PC-3 (cell line): ENCODE data around the gene CELA3A.
"Not testable (repeated sequence)": the region's sequence is repeated elsewhere in the genome, so short reads cannot be mapped to it uniquely, and the experiment has no call there.

Experiments used
- EZH2 ChIP-seq: fragments of 300-600 bp; sonication (generic); IDR thresholded peaks from one replicate; pipeline ENCODE4 v1.6.1; 2017; ENCODE audit warnings: antibody characterized with exemption, mild to moderate bottlenecking, low read length; ENCODE audit not compliant: unreplicated experiment
- TF ChIP-seq, protein P1 (sequence below): fragments of 300-600 bp; sonication (generic); conservative IDR thresholded peaks from 2 replicates; pipeline ENCODE4 v1.5.1; 2017; ENCODE audit warnings: antibody characterized with exemption, low read depth, mild to moderate bottlenecking, low read length

GRCh38 chr1:21989672-21990393, 11.6 kb upstream of the CELA3A start:
- TF ChIP-seq, protein P1, sequence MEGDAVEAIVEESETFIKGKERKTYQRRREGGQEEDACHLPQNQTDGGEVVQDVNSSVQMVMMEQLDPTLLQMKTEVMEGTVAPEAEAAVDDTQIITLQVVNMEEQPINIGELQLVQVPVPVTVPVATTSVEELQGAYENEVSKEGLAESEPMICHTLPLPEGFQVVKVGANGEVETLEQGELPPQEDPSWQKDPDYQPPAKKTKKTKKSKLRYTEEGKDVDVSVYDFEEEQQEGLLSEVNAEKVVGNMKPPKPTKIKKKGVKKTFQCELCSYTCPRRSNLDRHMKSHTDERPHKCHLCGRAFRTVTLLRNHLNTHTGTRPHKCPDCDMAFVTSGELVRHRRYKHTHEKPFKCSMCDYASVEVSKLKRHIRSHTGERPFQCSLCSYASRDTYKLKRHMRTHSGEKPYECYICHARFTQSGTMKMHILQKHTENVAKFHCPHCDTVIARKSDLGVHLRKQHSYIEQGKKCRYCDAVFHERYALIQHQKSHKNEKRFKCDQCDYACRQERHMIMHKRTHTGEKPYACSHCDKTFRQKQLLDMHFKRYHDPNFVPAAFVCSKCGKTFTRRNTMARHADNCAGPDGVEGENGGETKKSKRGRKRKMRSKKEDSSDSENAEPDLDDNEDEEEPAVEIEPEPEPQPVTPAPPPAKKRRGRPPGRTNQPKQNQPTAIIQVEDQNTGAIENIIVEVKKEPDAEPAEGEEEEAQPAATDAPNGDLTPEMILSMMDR, result not testable (repeated sequence)
- TF ChIP-seq EZH2, result not testable (repeated sequence)
